Body of pancreas (tissue), 4 donors: ENCODE results near the gene GINS1. TPM values are rescaled to one million over a fixed set of nuclear protein-coding genes. Genes with fewer than 3 reads are reported as not detected.

Experiments used
- ATAC-seq: fragments of 150-250 bp; one replicate; pipeline ENCODE4 v1.9.1; 2016
- DNase-seq, 4 donors: peaks; one replicate each; pipeline ENCODE4 v3.0.0-alpha.2; 2019
- H3K27ac ChIP-seq, 4 donors: fragments of 200-600 bp; sonication (generic); 1 replicate in 3 of 4; 2 replicates in 1 of 4; pipeline versions ENCODE4 v1.5.1 to v1.6.1; 2016 to 2019; ENCODE audit warnings: mild to moderate bottlenecking in 1 of 4, mixed read lengths in 1 of 4, moderate library complexity in 1 of 4
- H3K27me3 ChIP-seq, 2 donors: fragments of 200-600 bp; sonication (generic); one replicate each; pipeline ENCODE4 v1.6.0; 2016; ENCODE audit warnings: mild to moderate bottlenecking in 1 of 2
- H3K36me3 ChIP-seq, 2 donors: fragments of 200-600 bp; sonication (generic); replicated peaks in 1 of 2; 2 replicates each; pipeline ENCODE4 v1.5.1; 2016; ENCODE audit warnings: low read depth in 2 of 2; ENCODE audit not compliant: insufficient read depth in 1 of 2
- H3K4me1 ChIP-seq: fragments of 200-600 bp; sonication (generic); one replicate; pipeline ENCODE4 v1.6.0; 2016
- H3K4me3 ChIP-seq, 2 donors: fragments of 200-600 bp; sonication (generic); 1 replicate in 1 of 2; 2 replicates in 1 of 2; pipeline ENCODE4 v1.5.1; 2016 to 2019
- H3K9me3 ChIP-seq, 3 donors: fragments of 200-600 bp; sonication (generic); 1 replicate in 2 of 3; 2 replicates in 1 of 3; pipeline ENCODE4 v1.5.1; 2016
- POLR2A ChIP-seq, 3 donors: fragments of 450-650 bp; IDR thresholded peaks; one replicate each; pipeline ENCODE4 v1.6.1; 2016; ENCODE audit warnings: antibody characterized with exemption in 3 of 3, mild to moderate bottlenecking in 2 of 3
- WGBS, 2 donors: methylation state at CpG; one replicate each; pipeline ENCODE4 v1.1.5; 2017; 5-methylcytosine and 5-hydroxymethylcytosine counted together
- intact Hi-C: fragments of 100-400 bp; cut with DNase I; formaldehyde crosslinking; loops from one replicate; pipeline ENCODE4 v1.15.1; 2023
- total RNA-seq, 2 donors: library from RNA; depleted of rRNA; stranded (reverse); fragments of >200 nt; gene quantifications; one replicate each; pipeline ENCODE4 v1.1.0, GENCODE V29; 2016
- TF ChIP-seq, protein P1 (sequence below), 7 experiments: fragments of 450-650 bp in 4 of 7; fragments of 200-600 bp in 3 of 7; sonication (generic) in 3 of 7; IDR thresholded peaks; one replicate each; pipeline ENCODE4 v1.5.1; 2016 to 2019; ENCODE audit warnings: antibody characterized with exemption in 7 of 7

Gene GINS1
- total RNA-seq, 2 donors from 2014 or later = 0.78 to 0.99 TPM

DNA sequence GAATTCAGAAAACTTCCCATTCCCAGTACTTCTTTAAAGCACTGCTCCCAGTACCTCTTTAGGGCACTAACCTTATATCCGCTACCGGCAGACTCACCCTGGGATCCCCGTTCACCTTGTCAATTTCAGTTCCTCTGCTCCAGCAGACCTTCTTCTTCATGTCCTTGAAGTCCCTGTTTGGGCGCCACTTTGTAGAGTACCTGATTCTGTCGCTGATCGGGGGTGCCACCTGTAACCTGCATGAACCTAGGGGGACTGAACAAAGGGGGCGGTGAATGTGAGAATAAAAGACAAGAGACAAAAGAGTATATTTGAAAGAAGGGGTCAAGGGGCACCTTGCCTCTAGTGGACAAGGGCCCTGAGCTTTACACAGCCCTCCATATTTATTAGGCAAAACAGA, 4.9 kb upstream of the GINS1 start:
- Histone ChIP-seq H3K36me3 (no peaks in the 10 kb centered on the region), H3K9me3 (peaks cover 0 to 15% (median 0%) of the 10 kb centered on the region in 3 donors), H3K4me3 (no peak overlapping the region), H3K27me3 (no peaks in the 10 kb centered on the region), H3K27ac (no peak overlapping the region), H3K4me1 (peaks cover 16% of the 10 kb centered on the region)
- intact Hi-C loops = no loop called here
- ATAC-seq (no peak), DNase-seq (no peak)
- 92 to 96% methylated on average over 7 of the region's 7 CpGs for WGBS, 2 donors
- TF ChIP-seq POLR2A (IDR thresholded peaks at IDR 0.05) = no peak
- TF ChIP-seq, protein P1, sequence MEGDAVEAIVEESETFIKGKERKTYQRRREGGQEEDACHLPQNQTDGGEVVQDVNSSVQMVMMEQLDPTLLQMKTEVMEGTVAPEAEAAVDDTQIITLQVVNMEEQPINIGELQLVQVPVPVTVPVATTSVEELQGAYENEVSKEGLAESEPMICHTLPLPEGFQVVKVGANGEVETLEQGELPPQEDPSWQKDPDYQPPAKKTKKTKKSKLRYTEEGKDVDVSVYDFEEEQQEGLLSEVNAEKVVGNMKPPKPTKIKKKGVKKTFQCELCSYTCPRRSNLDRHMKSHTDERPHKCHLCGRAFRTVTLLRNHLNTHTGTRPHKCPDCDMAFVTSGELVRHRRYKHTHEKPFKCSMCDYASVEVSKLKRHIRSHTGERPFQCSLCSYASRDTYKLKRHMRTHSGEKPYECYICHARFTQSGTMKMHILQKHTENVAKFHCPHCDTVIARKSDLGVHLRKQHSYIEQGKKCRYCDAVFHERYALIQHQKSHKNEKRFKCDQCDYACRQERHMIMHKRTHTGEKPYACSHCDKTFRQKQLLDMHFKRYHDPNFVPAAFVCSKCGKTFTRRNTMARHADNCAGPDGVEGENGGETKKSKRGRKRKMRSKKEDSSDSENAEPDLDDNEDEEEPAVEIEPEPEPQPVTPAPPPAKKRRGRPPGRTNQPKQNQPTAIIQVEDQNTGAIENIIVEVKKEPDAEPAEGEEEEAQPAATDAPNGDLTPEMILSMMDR (IDR thresholded peaks at IDR 0.05) = no peak

DNA sequence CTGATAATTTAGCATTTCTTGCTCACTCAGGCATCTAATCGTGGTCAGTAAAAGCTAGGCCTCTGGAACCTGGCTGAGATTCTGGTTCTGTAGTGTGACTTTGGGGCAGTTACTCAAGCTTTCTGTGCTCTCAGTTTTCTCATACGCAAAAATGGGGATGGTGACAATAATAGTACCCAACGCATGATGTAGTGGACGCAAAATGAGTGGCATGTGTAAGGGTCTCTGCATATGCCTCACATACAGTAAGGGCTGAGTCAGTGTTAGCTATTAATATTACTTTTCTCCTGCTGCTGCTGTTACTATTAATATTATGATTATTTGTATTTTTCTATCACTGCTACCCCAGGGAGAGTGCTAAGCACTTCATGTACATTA, 686 bp downstream of the GINS1 start:
- H3K4me1 ChIP-seq = peaks cover 9% of the 10 kb centered on the region
- no peaks in the 10 kb centered on the region for H3K27me3 ChIP-seq
- WGBS, 2 donors = 2 to 7% methylated on average over 4 of the region's 4 CpGs
- TF ChIP-seq, protein P1 (IDR thresholded peaks at IDR 0.05) = no peak
- TF ChIP-seq POLR2A (IDR thresholded peaks at IDR 0.05) = no peak
- H3K36me3 ChIP-seq = no peaks in the 10 kb centered on the region
- peaks cover 0 to 5% (median 0%) of the 10 kb centered on the region in 3 donors for H3K9me3 ChIP-seq
- intact Hi-C loops = no loop called here
- DNase-seq (no peak), ATAC-seq (no peak)
- peak overlapping the region in 1 of 2 donors; percentile 35 for H3K4me3 ChIP-seq
- peak overlapping the region in 2 of 4 donors; percentile 52 to 63 for H3K27ac ChIP-seq

GRCh38 chr20:25408890-25409289, 1.4 kb downstream of the GINS1 start:
- peaks cover 9% of the 10 kb centered on the region for H3K4me1 ChIP-seq
- no peak for ATAC-seq
- intact Hi-C loops = no loop called here
- no peaks in the 10 kb centered on the region for H3K9me3 ChIP-seq
- WGBS, 2 donors = 84 to 89% methylated on average over 5 of the region's 5 CpGs
- no peaks in the 10 kb centered on the region for H3K27me3 ChIP-seq
- DNase-seq = no peak
- no peak overlapping the region for H3K4me3 ChIP-seq
- no peak for TF ChIP-seq POLR2A (IDR thresholded peaks at IDR 0.05)
- TF ChIP-seq, protein P1 (IDR thresholded peaks at IDR 0.05) = no peak
- H3K36me3 ChIP-seq = no peaks in the 10 kb centered on the region
- H3K27ac ChIP-seq = no peak overlapping the region

DNA sequence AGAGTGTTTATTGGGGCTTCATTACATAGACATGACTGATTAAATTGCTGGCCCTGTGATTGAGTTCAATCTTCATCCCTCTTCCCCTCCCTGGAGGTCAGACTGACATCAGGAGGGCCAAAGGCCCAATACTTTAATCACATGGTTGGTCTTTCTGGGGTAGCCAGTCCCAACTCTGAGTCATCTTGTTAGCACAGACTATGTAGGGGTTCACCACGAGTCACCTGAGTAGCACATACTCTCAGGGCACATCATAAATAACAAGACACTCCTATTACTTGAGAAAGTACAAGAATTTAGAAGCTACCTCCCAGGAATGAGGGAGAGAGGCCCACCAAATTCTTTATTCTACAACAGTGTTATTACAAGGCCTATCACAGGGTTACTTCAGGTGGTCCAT, 11.3 kb downstream of the GINS1 start:
- H3K4me3 ChIP-seq = no peak overlapping the region
- no peaks in the 10 kb centered on the region for H3K36me3 ChIP-seq
- TF ChIP-seq, protein P1 (IDR thresholded peaks at IDR 0.05) = no peak
- TF ChIP-seq POLR2A (IDR thresholded peaks at IDR 0.05) = no peak
- no peaks in the 10 kb centered on the region for H3K9me3 ChIP-seq
- H3K27me3 ChIP-seq = no peaks in the 10 kb centered on the region
- 88 to 91% methylated on average over 1 of the region's 1 CpG for WGBS, 2 donors
- no peak overlapping the region for H3K27ac ChIP-seq
- no peak for ATAC-seq
- no peaks in the 10 kb centered on the region for H3K4me1 ChIP-seq
- intact Hi-C loops = no loop called here
- no peak for DNase-seq

DNA sequence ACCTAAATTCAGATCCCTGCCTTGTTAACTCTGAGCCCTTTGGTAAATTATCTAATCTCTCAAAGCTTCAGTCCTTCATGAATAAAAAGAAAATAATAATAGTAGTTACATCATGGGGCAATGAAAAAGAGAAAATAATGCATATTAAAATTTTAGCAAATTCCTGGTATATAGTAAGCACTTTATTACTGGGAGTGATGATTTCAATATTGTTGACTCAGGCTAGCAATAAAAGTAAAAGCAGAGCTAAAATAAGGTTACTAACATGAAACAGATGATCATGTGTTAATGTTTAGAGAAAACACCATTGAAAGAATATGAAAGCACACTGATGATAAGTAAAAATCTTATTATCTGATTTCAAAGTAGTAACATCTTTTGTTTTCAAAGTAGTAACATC, 13.6 kb downstream of the GINS1 start:
- no peaks in the 10 kb centered on the region for H3K4me1 ChIP-seq
- ATAC-seq = no peak
- H3K27me3 ChIP-seq = no peaks in the 10 kb centered on the region
- intact Hi-C loops = no loop called here
- H3K27ac ChIP-seq = no peak overlapping the region
- TF ChIP-seq, protein P1 (IDR thresholded peaks at IDR 0.05) = no peak
- TF ChIP-seq POLR2A (IDR thresholded peaks at IDR 0.05) = no peak
- H3K4me3 ChIP-seq = no peak overlapping the region
- no peaks in the 10 kb centered on the region for H3K9me3 ChIP-seq
- no peaks in the 10 kb centered on the region for H3K36me3 ChIP-seq
- no peak for DNase-seq
